ENCODE data around the gene COL19A1.

DNA sequence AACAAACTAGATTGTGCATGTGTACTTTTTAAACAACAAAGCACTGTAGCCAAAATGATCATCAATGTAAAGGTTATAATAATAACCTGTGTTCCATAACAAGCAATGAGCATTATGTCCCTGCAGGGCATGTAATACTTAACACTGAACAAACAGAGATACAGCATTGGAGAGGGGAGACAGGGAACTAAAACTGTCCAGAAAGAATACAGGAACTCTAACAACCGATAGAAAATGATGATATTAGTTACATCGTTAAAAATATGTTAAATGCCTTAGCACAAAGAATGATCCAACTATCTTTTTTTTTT lies 356.0 kb downstream of the COL19A1 start:
- TF ChIP-seq, protein P1, sequence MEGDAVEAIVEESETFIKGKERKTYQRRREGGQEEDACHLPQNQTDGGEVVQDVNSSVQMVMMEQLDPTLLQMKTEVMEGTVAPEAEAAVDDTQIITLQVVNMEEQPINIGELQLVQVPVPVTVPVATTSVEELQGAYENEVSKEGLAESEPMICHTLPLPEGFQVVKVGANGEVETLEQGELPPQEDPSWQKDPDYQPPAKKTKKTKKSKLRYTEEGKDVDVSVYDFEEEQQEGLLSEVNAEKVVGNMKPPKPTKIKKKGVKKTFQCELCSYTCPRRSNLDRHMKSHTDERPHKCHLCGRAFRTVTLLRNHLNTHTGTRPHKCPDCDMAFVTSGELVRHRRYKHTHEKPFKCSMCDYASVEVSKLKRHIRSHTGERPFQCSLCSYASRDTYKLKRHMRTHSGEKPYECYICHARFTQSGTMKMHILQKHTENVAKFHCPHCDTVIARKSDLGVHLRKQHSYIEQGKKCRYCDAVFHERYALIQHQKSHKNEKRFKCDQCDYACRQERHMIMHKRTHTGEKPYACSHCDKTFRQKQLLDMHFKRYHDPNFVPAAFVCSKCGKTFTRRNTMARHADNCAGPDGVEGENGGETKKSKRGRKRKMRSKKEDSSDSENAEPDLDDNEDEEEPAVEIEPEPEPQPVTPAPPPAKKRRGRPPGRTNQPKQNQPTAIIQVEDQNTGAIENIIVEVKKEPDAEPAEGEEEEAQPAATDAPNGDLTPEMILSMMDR (IDR thresholded peaks at IDR 0.05; ENCODE audit: insufficient read depth, low read length, poor library complexity, severe bottlenecking): no peak
- TF ChIP-seq EZH2phosphoT487 (conservative IDR thresholded peaks at IDR 0.05; ENCODE audit: low read length): no peak

Measured in SU-DHL-6 (cell line).